Right kidney (tissue), 9 donors: ENCODE measurements around the gene HEMK1.

ENCODE experiments used
- DNase-seq: peaks from one replicate; pipeline ENCODE4 v3.0.0-alpha.2; 2016
- long read RNA-seq, 8 donors: transcript quantifications; one replicate each; lab custom pipeline, GENCODE V29; 2026

Gene HEMK1
- long read RNA-seq, donor 1, full-length matches to known transcripts: 6 of 18 reads
- long read RNA-seq, donor 1, partial matches to known transcripts: 5 of 18 reads
- long read RNA-seq, donor 1, other reads (novel, unspliced or antisense): 7 of 18 reads
- long read RNA-seq, donor 2, partial matches to known transcripts: 0 of 2 reads
- long read RNA-seq, donor 2, other reads (novel, unspliced or antisense): 0 of 2 reads
- long read RNA-seq, donor 3, full-length matches to known transcripts: 4 of 9 reads
- long read RNA-seq, donor 3, partial matches to known transcripts: 5 of 9 reads
- long read RNA-seq, donor 3, other reads (novel, unspliced or antisense): 0 of 9 reads
- long read RNA-seq, donor 4, full-length matches to known transcripts: 1 of 1 reads
- long read RNA-seq, donor 4, partial matches to known transcripts: 0 of 1 reads
- long read RNA-seq, donor 4, other reads (novel, unspliced or antisense): 0 of 1 reads
- long read RNA-seq, donor 5, full-length matches to known transcripts: 3 of 10 reads
- long read RNA-seq, donor 5, partial matches to known transcripts: 7 of 10 reads
- long read RNA-seq, donor 5, other reads (novel, unspliced or antisense): 0 of 10 reads
- long read RNA-seq, donor 6, full-length matches to known transcripts: 5 of 5 reads
- long read RNA-seq, donor 6, partial matches to known transcripts: 0 of 5 reads
- long read RNA-seq, donor 6, other reads (novel, unspliced or antisense): 0 of 5 reads
- long read RNA-seq, donor 7, full-length matches to known transcripts: 8 of 8 reads
- long read RNA-seq, donor 7, partial matches to known transcripts: 0 of 8 reads
- long read RNA-seq, donor 7, other reads (novel, unspliced or antisense): 0 of 8 reads
- long read RNA-seq, donor 8, full-length matches to known transcripts: 3 of 3 reads
- long read RNA-seq, donor 8, partial matches to known transcripts: 0 of 3 reads
- long read RNA-seq, donor 8, other reads (novel, unspliced or antisense): 0 of 3 reads

- peak; percentile 99 for DNase-seq
These were observed at the start of gene HEMK1 for GRCh38 chr3:50568947-50569749. HEMK1 (plus strand) TSS chr3:50569522; CDS start chr3:50571105, 1,583 bp downstream.

- no peak for DNase-seq
These were observed 48.5 kb upstream of the HEMK1 start for GRCh38 chr3:50520849-50521248.

GRCh38 chr3:50521572-50521971, 47.8 kb upstream of the HEMK1 start:
- DNase-seq: no peak

- DNase-seq: peak; percentile 63
These were observed 46.0 kb upstream of the HEMK1 start for GRCh38 chr3:50523279-50523811.

GRCh38 chr3:50524746-50525145, 44.6 kb upstream of the HEMK1 start:
- DNase-seq: no peak

- no peak for DNase-seq
These were observed 44.0 kb upstream of the HEMK1 start for GRCh38 chr3:50525191-50525910.

- DNase-seq: peak; percentile 55
These were observed 43.3 kb upstream of the HEMK1 start for GRCh38 chr3:50525987-50526386.

- DNase-seq: peak; percentile 52
These were observed 39.0 kb upstream of the HEMK1 start for GRCh38 chr3:50530001-50530970.

- DNase-seq: no peak
These were observed 38.1 kb upstream of the HEMK1 start for GRCh38 chr3:50531201-50531600.

- no peak for DNase-seq
These were observed 37.1 kb upstream of the HEMK1 start for GRCh38 chr3:50532062-50532705.

- DNase-seq: no peak
These were observed 36.0 kb upstream of the HEMK1 start for GRCh38 chr3:50533316-50533715.

- DNase-seq: no peak
These were observed 35.4 kb upstream of the HEMK1 start for GRCh38 chr3:50533807-50534461.

- DNase-seq: no peak
These were observed 34.5 kb upstream of the HEMK1 start for GRCh38 chr3:50534681-50535330.

GRCh38 chr3:50536471-50537180, 32.7 kb upstream of the HEMK1 start:
- DNase-seq: no peak

- DNase-seq: no peak
These were observed 31.7 kb upstream of the HEMK1 start for GRCh38 chr3:50537421-50538129.

GRCh38 chr3:50539356-50540286, 29.7 kb upstream of the HEMK1 start:
- no peak for DNase-seq
